Keratinocyte (primary cell): Measurements from ENCODE around the gene UMODL1. TPM values are rescaled to one million over a fixed set of nuclear protein-coding genes. Genes with fewer than 3 reads are reported as not detected.

Experiments used
- DNase-seq: peaks from one replicate; pipeline ENCODE4 v3.0.0-alpha.2; 2011; ENCODE audit warnings: low read depth, missing footprints, low spot score
- FAIRE-seq: peaks from 2 replicates; lab custom pipeline; 2011; peaks lifted over from hg19 to GRCh38; lab: Jason Lieb, UNC
- H2AFZ ChIP-seq: 2 replicates; pipeline ENCODE4 v1.6.0; 2012; ENCODE audit warnings: low read length, control low read depth, inconsistent platforms; ENCODE audit not compliant: control insufficient read depth
- H3K27ac ChIP-seq: 2 replicates; pipeline ENCODE4 v1.5.1; 2011; ENCODE audit warnings: low read length; ENCODE audit not compliant: control insufficient read depth, insufficient read depth
- H3K27me3 ChIP-seq: 3 replicates; pipeline ENCODE4 v1.6.0; 2011; ENCODE audit warnings: low read length; ENCODE audit not compliant: control insufficient read depth, insufficient read depth; ENCODE audit errors: extremely low read depth
- H3K36me3 ChIP-seq, 2 experiments: 2 replicates in 1 of 2; 3 replicates in 1 of 2; pipeline ENCODE4 v1.5.1; 2011; ENCODE audit warnings: low read length in 2 of 2, mild to moderate bottlenecking in 1 of 2; ENCODE audit not compliant: control insufficient read depth in 2 of 2, insufficient read depth in 2 of 2; ENCODE audit errors: extremely low read depth in 1 of 2
- H3K4me1 ChIP-seq: 3 replicates; pipeline ENCODE4 v1.5.1; 2011; ENCODE audit warnings: low read length; ENCODE audit not compliant: control insufficient read depth, insufficient read depth; ENCODE audit errors: extremely low read depth
- H3K4me2 ChIP-seq: 3 replicates; pipeline ENCODE4 v1.6.0; 2011; ENCODE audit warnings: low read depth, low read length; ENCODE audit not compliant: control insufficient read depth, insufficient read depth; ENCODE audit errors: extremely low read depth
- H3K4me3 ChIP-seq, 3 experiments: fragments of 200-600 bp in 1 of 3; sonication (generic) in 1 of 3; 2 replicates in 2 of 3; 3 replicates in 1 of 3; pipeline ENCODE4 v1.5.1; 2011 to 2016; ENCODE audit warnings: low read length in 3 of 3, mild to moderate bottlenecking in 3 of 3, control low read depth in 2 of 3, inconsistent platforms in 1 of 3, low read depth in 1 of 3, mixed read lengths in 1 of 3, mixed run types in 1 of 3, moderate library complexity in 1 of 3; ENCODE audit not compliant: control insufficient read depth in 2 of 3, insufficient read depth in 2 of 3; ENCODE audit errors: extremely low read depth in 1 of 3
- H3K79me2 ChIP-seq: 2 replicates; pipeline ENCODE4 v1.6.0; 2012; ENCODE audit warnings: low read length; ENCODE audit not compliant: control insufficient read depth, insufficient read depth
- H3K9ac ChIP-seq: 3 replicates; pipeline ENCODE4 v1.6.0; 2011; ENCODE audit warnings: low read length; ENCODE audit not compliant: control insufficient read depth, insufficient read depth; ENCODE audit errors: extremely low read depth
- H3K9me1 ChIP-seq: 3 replicates; pipeline ENCODE4 v1.6.0; 2011; ENCODE audit warnings: low read length; ENCODE audit not compliant: control insufficient read depth, insufficient read depth; ENCODE audit errors: extremely low read depth
- H3K9me3 ChIP-seq: 2 replicates; pipeline ENCODE4 v1.5.1; 2012; ENCODE audit warnings: low read depth, low read length; ENCODE audit not compliant: control insufficient read depth
- H4K20me1 ChIP-seq: 3 replicates; pipeline ENCODE4 v1.6.0; 2011; ENCODE audit warnings: low read length; ENCODE audit not compliant: control insufficient read depth, insufficient read depth; ENCODE audit errors: extremely low read depth
- CTCF ChIP-seq, 3 experiments: IDR thresholded peaks in 1 of 3; conservative IDR thresholded peaks in 1 of 3; optimal IDR thresholded peaks in 1 of 3; 2 replicates in 2 of 3; 3 replicates in 1 of 3; pipeline versions ENCODE3 to v1.5.1; 2011; ENCODE audit warnings: low read length in 3 of 3, mild to moderate bottlenecking in 3 of 3, moderate library complexity in 2 of 3, control low read depth in 1 of 3, inconsistent platforms in 1 of 3; ENCODE audit not compliant: insufficient read depth in 2 of 3; ENCODE audit errors: extremely low read depth in 1 of 3
- EZH2 ChIP-seq: IDR thresholded peaks from one replicate; pipeline ENCODE4 v1.6.1; 2012; ENCODE audit warnings: inconsistent platforms, mild to moderate bottlenecking, low read length, moderate library complexity
- dilution Hi-C: fragments of 300-500 bp; cut with MboI; formaldehyde crosslinking; loops from one replicate; pipeline ENCODE4 v1.7.0; 2020; ENCODE audit warnings: low sequenced_read_pairs; ENCODE audit not compliant: extremely low pct_ligation_motif_present
- polyA plus RNA-seq, 5 experiments: library from polyadenylated mRNA; depleted of rRNA in 3 of 5; stranded (reverse) in 3 of 5; stranded (forward) in 1 of 5; unstranded in 1 of 5; fragments of >200 nt; gene quantifications; 1 replicate in 1 of 5; 2 replicates in 3 of 5; 3 replicates in 1 of 5; pipeline versions ENCODE4 v1.2.1 to v1.2.3, GENCODE V29; 2011 to 2012; ENCODE audit warnings: missing spikeins in 2 of 5, low read depth in 1 of 5, low replicate concordance in 1 of 5

UMODL1 gene
- polyA plus RNA-seq, 1 donor (not counting 4 experiments of a cell fraction or from before 2014, with no cell fraction given): 0.03 TPM

DNA sequence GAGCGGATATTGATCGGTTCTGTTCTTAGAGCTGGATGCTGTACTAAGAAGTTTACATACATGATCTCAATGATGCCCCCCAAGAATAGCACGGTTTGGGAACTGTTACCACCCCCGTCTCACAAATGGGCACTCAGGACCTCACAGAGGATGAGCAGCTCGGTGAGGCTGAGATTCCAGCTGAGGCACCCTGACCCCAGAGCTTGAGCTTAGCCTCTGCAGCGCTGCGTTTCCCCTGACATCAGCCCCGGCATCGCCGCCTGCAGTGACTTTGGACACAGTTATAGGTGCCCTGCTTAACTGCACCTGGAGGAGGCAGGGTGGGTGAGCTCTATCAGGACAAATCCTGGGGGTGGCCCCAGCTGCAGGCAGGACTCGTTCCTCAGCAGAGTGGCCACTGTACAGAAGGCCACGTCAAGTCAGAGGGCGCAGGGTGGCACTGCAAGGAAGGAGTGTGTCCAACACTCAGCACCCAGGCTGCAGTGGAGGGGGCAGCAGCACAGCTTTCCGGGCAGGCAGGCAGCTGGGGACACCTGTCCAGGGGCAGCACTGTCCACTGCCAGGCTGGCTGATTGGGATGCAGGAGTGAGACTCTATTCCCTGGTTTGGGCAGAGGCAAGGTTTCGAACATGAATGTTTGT lies 82.0 kb downstream of the UMODL1 start:
- FAIRE-seq: no peak
- H2AFZ ChIP-seq: no peak overlapping the region
- H4K20me1 ChIP-seq: no peaks in the 10 kb centered on the region
- H3K9me1 ChIP-seq: no peaks in the 10 kb centered on the region
- H3K27ac ChIP-seq: no peak overlapping the region
- no peaks in the 10 kb centered on the region for H3K9me3 ChIP-seq
- H3K9ac ChIP-seq: no peak overlapping the region
- H3K4me1 ChIP-seq: no peaks in the 10 kb centered on the region
- no peak for DNase-seq
- H3K4me2 ChIP-seq: no peak overlapping the region
- H3K36me3 ChIP-seq: no peaks in the 10 kb centered on the region
- H3K4me3 ChIP-seq: no peak overlapping the region
- no peak for TF ChIP-seq EZH2
- TF ChIP-seq CTCF (optimal IDR thresholded peaks at IDR 0.05 in 1 of 3, IDR thresholded peaks at IDR 0.05 in 1 of 3, conservative IDR thresholded peaks at IDR 0.05 in 1 of 3; ENCODE audit: extremely low read depth in 1 of 3, insufficient read depth in 2 of 3, low read length in 3 of 3): no peak
- no peaks in the 10 kb centered on the region for H3K79me2 ChIP-seq
- dilution Hi-C loops: no loop called here
- peaks cover 25% of the 10 kb centered on the region for H3K27me3 ChIP-seq

DNA sequence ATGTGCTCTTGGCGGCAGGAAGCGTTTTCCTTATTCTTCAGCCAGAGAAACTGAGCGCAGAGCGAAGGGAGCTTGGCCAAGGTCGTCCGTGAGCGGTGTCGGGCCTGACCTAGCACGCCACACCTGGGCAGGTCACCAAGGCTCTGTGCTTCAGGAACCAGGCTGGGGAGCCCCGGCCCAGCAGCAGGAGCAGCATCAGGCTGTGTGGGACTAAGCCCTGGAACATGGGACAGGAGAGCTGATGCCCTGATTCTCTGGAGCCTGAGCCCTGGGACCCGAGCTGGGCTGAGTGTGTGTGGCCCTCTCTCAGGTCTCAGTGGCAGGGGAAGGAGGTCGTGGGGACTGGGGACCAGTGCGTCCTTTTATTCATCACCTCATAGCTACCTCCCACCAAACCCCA lies 82.6 kb downstream of the UMODL1 start:
- no peak overlapping the region for H3K4me2 ChIP-seq
- TF ChIP-seq EZH2 (no peak), CTCF (optimal IDR thresholded peaks at IDR 0.05 in 1 of 3, IDR thresholded peaks at IDR 0.05 in 1 of 3, conservative IDR thresholded peaks at IDR 0.05 in 1 of 3; ENCODE audit: extremely low read depth in 1 of 3, insufficient read depth in 2 of 3, low read length in 3 of 3) (no peak)
- FAIRE-seq (no peak), DNase-seq (no peak)
- no peaks in the 10 kb centered on the region for H3K9me1 ChIP-seq
- no peak overlapping the region for H3K9ac ChIP-seq
- no peaks in the 10 kb centered on the region for H3K4me1 ChIP-seq
- dilution Hi-C loops: no loop called here
- no peaks in the 10 kb centered on the region for H3K9me3 ChIP-seq
- no peak overlapping the region for H2AFZ ChIP-seq
- no peaks in the 10 kb centered on the region for H4K20me1 ChIP-seq
- no peaks in the 10 kb centered on the region for H3K79me2 ChIP-seq
- no peaks in the 10 kb centered on the region for H3K36me3 ChIP-seq
- H3K27me3 ChIP-seq: peaks cover 25% of the 10 kb centered on the region
- H3K27ac ChIP-seq: no peak overlapping the region
- H3K4me3 ChIP-seq: no peak overlapping the region
